ENCODE data around the gene SOX10. TPM values are rescaled to one million over a fixed set of nuclear protein-coding genes. Genes with fewer than 3 reads are reported as not detected.
"Not testable (repeated sequence)": the region's sequence is repeated elsewhere in the genome, so short reads cannot be mapped to it uniquely, and the experiment has no call there.

Gene SOX10
- total and polyA plus RNA-seq, 7 donors: 0.10 to 0.36 (median 0.18) TPM; not detected in 2

GRCh38 chr22:37979782-37980181, 4.6 kb downstream of the SOX10 start:
- no peaks in the 10 kb centered on the region for H3K4me1 ChIP-seq
- ATAC-seq (peak in 2 of 4 donors; percentile 13 to 16), DNase-seq (no peak)
- no peaks in the 10 kb centered on the region for H3K36me3 ChIP-seq (ENCODE audit: insufficient read depth in 1 of 2, low read depth in 1 of 2)
- TF ChIP-seq, protein P1, sequence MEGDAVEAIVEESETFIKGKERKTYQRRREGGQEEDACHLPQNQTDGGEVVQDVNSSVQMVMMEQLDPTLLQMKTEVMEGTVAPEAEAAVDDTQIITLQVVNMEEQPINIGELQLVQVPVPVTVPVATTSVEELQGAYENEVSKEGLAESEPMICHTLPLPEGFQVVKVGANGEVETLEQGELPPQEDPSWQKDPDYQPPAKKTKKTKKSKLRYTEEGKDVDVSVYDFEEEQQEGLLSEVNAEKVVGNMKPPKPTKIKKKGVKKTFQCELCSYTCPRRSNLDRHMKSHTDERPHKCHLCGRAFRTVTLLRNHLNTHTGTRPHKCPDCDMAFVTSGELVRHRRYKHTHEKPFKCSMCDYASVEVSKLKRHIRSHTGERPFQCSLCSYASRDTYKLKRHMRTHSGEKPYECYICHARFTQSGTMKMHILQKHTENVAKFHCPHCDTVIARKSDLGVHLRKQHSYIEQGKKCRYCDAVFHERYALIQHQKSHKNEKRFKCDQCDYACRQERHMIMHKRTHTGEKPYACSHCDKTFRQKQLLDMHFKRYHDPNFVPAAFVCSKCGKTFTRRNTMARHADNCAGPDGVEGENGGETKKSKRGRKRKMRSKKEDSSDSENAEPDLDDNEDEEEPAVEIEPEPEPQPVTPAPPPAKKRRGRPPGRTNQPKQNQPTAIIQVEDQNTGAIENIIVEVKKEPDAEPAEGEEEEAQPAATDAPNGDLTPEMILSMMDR (IDR thresholded peaks at IDR 0.05): no peak
- no peak overlapping the region for H3K4me3 ChIP-seq
- H3K9me3 ChIP-seq: no peaks in the 10 kb centered on the region
- no peaks in the 10 kb centered on the region for H3K27me3 ChIP-seq (ENCODE audit: insufficient read depth in 3 of 3, low read length in 2 of 3)
- 73 to 87% (median 76%) methylated on average over 8 of the region's 8 CpGs for WGBS, 3 donors
- intact Hi-C loops (cut with DNase I): no loop called here
- H3K27ac ChIP-seq: no peak overlapping the region

GRCh38 chr22:37976547-37976946, 7.8 kb downstream of the SOX10 start:
- Histone ChIP-seq H3K9me3 (no peaks in the 10 kb centered on the region), H3K4me3 (no peak overlapping the region), H3K36me3 (ENCODE audit: insufficient read depth in 1 of 2, low read depth in 1 of 2) (no peaks in the 10 kb centered on the region), H3K4me1 (no peaks in the 10 kb centered on the region), H3K27me3 (ENCODE audit: insufficient read depth in 3 of 3, low read length in 2 of 3) (no peaks in the 10 kb centered on the region), H3K27ac (no peak overlapping the region)
- no peak for DNase-seq
- ATAC-seq: no peak
- WGBS, 3 donors: 81 to 89% (median 86%) methylated on average over 4 of the region's 4 CpGs
- intact Hi-C loops (cut with DNase I): no loop called here
- TF ChIP-seq, protein P1 (IDR thresholded peaks at IDR 0.05): no peak

- intact Hi-C loops (cut with DNase I); H3K4me3 ChIP-seq; H3K27ac ChIP-seq; ATAC-seq; H3K27me3 ChIP-seq (ENCODE audit: insufficient read depth in 3 of 3, low read length in 2 of 3); H3K4me1 ChIP-seq; H3K9me3 ChIP-seq; DNase-seq; H3K36me3 ChIP-seq (ENCODE audit: insufficient read depth in 1 of 2, low read depth in 1 of 2): not testable (repeated sequence)
- 84 to 94% (median 86%) methylated on average over 8 of the region's 8 CpGs for WGBS, 3 donors
Measured at GRCh38 chr22:37976022-37976421, 8.3 kb downstream of the SOX10 start.

GRCh38 chr22:37975153-37975552, 9.2 kb downstream of the SOX10 start:
- Histone ChIP-seq H3K9me3 (no peaks in the 10 kb centered on the region), H3K36me3 (ENCODE audit: insufficient read depth in 1 of 2, low read depth in 1 of 2) (no peaks in the 10 kb centered on the region), H3K4me1 (no peaks in the 10 kb centered on the region), H3K27me3 (ENCODE audit: insufficient read depth in 3 of 3, low read length in 2 of 3) (no peaks in the 10 kb centered on the region), H3K27ac (no peak overlapping the region), H3K4me3 (no peak overlapping the region)
- intact Hi-C loops (cut with DNase I): no loop called here
- WGBS, 3 donors: 80 to 89% (median 82%) methylated on average over 2 of the region's 2 CpGs
- TF ChIP-seq, protein P1 (IDR thresholded peaks at IDR 0.05): no peak
- DNase-seq: no peak
- ATAC-seq: no peak

DNA sequence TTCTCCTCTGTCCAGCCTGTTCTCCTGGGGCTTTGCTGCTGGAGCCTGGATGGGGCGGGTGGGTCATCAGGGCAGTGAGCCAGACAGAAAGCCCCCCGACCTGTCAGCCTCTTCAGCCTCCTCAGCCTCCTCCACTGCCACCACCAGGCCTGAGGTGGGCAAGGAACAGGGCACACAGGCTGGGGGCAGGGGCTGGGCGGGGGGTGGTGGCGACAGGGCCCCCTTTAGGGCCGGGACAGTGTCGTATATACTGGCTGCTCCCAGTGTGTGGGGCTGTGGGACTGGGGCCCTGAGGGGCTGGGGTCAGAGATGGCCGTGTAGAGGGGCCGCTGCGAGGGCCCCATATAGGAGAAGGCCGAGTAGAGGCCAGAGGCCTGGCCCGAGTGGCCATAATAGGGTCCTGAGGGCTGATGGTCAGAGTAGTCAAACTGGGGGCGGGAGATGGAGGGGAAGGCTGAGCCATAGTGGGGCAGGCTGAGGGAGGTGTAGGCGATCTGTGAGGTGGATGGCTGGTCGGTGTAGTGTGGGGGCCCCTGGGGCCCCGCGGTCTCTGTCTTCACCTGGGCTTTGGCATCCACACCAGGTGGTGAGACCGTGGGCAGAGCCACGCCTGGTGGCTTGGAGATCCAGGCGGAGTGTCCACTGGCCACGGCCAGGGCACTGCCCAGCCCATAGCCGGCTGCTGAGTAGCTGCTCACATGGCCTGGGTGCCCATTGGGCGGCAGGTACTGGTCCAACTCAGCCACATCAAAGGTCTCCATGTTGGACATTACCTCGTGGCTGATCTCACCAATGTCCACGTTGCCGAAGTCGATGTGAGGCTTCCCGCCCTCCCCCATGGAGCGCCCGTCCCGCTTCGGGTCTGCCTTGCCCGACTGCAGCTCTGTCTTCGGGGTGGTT, 10.8 kb downstream of the SOX10 start:
- intact Hi-C loops (cut with DNase I): no loop called here
- TF ChIP-seq, protein P1 (IDR thresholded peaks at IDR 0.05): no peak
- Histone ChIP-seq H3K36me3 (ENCODE audit: insufficient read depth in 1 of 2, low read depth in 1 of 2) (peaks cover 0 to 9% of the 10 kb centered on the region in 2 donors), H3K4me3 (no peak overlapping the region), H3K27ac (no peak overlapping the region), H3K27me3 (ENCODE audit: insufficient read depth in 3 of 3, low read length in 2 of 3) (no peaks in the 10 kb centered on the region), H3K9me3 (no peaks in the 10 kb centered on the region), H3K4me1 (no peaks in the 10 kb centered on the region)
- 91 to 94% (median 92%) methylated on average over 32 to 33 of the region's 33 CpGs for WGBS, 3 donors
- peak in 1 of 4 donors; percentile 23 for ATAC-seq
- DNase-seq: no peak
